BJ (cell line): ENCODE results near the gene CLDN16. TPM values are rescaled to one million over a fixed set of nuclear protein-coding genes. Genes with fewer than 3 reads are reported as not detected.

Source experiments
- CTCF ChIA-PET: fragments of 350-600 bp; formaldehyde crosslinking; extraction: SDS; loops from one replicate; lab custom pipeline; 2021; ENCODE audit warnings: antibody characterized with exemption, inconsistent platforms; lab: Yijun Ruan, JAX
- POLR2A ChIA-PET: fragments of 300-600 bp; sonication (Branson Sonifier 250); formaldehyde crosslinking; extraction: SDS; loops from one replicate; lab custom pipeline; 2021; ENCODE audit warnings: antibody characterized with exemption; lab: Charles Lee
- DNase-seq: peaks from one replicate; pipeline ENCODE4 v3.0.0-alpha.2; 2011; ENCODE audit warnings: low read depth
- H3K27me3 ChIP-seq: 2 replicates; pipeline ENCODE4 v1.6.0; 2011; ENCODE audit warnings: low read length; ENCODE audit not compliant: control insufficient read depth, insufficient read depth
- H3K36me3 ChIP-seq: 2 replicates; pipeline ENCODE4 v1.5.1; 2011; ENCODE audit warnings: low read length; ENCODE audit not compliant: control insufficient read depth, insufficient read depth
- H3K4me3 ChIP-seq: 2 replicates; pipeline ENCODE4 v1.5.1; 2011; ENCODE audit warnings: low read depth, mild to moderate bottlenecking, control low read depth, low read length
- polyA plus RNA-seq: library from polyadenylated mRNA; depleted of rRNA; stranded (reverse); fragments of >200 nt; gene quantifications from 2 replicates; pipeline ENCODE4 v1.2.3, GENCODE V29; 2011
- TF ChIP-seq, protein P1 (sequence below): IDR thresholded peaks from 2 replicates; pipeline ENCODE4 v1.5.1; 2011; ENCODE audit warnings: low read depth, mild to moderate bottlenecking, control low read depth, inconsistent platforms, low read length, moderate library complexity; ENCODE audit not compliant: insufficient read depth

CLDN16 gene
- polyA plus RNA-seq, 1 experiment = not detected

DNA sequence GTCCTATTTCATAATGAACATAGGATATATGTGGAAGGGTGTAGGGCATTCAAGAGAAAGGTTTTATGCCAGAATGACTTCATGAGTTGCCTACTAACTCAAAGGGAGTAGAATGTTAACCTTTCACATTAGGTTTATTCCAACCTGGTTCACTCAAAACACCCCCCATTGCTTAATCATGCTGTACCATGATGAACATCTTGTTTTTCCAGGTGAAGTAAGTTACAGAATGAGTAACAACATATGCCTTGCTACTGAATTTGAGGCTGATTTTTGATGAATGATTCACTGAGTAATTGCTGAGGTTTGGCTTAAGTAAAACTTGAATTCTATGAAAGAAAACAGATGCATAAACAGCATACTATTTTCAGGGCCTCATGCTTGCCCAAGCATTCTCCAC, 5.9 kb upstream of the CLDN16 start:
- TF ChIP-seq, protein P1, sequence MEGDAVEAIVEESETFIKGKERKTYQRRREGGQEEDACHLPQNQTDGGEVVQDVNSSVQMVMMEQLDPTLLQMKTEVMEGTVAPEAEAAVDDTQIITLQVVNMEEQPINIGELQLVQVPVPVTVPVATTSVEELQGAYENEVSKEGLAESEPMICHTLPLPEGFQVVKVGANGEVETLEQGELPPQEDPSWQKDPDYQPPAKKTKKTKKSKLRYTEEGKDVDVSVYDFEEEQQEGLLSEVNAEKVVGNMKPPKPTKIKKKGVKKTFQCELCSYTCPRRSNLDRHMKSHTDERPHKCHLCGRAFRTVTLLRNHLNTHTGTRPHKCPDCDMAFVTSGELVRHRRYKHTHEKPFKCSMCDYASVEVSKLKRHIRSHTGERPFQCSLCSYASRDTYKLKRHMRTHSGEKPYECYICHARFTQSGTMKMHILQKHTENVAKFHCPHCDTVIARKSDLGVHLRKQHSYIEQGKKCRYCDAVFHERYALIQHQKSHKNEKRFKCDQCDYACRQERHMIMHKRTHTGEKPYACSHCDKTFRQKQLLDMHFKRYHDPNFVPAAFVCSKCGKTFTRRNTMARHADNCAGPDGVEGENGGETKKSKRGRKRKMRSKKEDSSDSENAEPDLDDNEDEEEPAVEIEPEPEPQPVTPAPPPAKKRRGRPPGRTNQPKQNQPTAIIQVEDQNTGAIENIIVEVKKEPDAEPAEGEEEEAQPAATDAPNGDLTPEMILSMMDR = no peak
- ChIA-PET CTCF (no interaction called here), POLR2A (no interaction called here)
- Histone ChIP-seq H3K36me3 (no peaks in the 10 kb centered on the region), H3K27me3 (no peaks in the 10 kb centered on the region), H3K4me3 (no peak overlapping the region)
- peak; percentile 58 for DNase-seq

DNA sequence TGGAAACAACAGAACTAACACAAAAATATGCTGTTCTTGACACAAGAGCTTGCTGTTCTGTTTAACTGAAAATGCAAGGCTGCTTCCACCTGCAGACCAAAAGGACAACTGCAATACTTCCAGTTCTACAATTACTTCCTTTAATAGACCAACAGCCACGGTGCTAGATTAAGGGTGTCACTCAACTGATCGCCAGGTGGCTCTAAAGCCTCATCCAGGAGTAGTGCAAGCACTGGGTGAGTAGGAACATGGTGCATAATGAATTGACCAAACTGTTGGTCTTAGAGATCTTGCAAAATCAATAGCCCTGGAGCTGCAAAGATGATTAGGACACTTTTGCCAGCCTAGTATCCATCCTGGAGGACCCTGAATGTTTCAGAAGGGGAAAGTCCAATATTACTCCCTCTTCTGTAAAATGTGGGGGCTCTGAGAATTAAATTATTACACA, 3.6 kb upstream of the CLDN16 start:
- no peak overlapping the region for H3K4me3 ChIP-seq
- TF ChIP-seq, protein P1 = peak; percentile 44
- POLR2A ChIA-PET = no interaction called here
- H3K36me3 ChIP-seq = no peaks in the 10 kb centered on the region
- no peaks in the 10 kb centered on the region for H3K27me3 ChIP-seq
- CTCF ChIA-PET = interaction anchor here (0.8 to 1.8 kb wide), 11 partner anchors 12 to 423 kb away, joined by 3 to 8 read pairs (median 4); partner anchors contain the start of gene CLDN1
- no peak for DNase-seq

DNA sequence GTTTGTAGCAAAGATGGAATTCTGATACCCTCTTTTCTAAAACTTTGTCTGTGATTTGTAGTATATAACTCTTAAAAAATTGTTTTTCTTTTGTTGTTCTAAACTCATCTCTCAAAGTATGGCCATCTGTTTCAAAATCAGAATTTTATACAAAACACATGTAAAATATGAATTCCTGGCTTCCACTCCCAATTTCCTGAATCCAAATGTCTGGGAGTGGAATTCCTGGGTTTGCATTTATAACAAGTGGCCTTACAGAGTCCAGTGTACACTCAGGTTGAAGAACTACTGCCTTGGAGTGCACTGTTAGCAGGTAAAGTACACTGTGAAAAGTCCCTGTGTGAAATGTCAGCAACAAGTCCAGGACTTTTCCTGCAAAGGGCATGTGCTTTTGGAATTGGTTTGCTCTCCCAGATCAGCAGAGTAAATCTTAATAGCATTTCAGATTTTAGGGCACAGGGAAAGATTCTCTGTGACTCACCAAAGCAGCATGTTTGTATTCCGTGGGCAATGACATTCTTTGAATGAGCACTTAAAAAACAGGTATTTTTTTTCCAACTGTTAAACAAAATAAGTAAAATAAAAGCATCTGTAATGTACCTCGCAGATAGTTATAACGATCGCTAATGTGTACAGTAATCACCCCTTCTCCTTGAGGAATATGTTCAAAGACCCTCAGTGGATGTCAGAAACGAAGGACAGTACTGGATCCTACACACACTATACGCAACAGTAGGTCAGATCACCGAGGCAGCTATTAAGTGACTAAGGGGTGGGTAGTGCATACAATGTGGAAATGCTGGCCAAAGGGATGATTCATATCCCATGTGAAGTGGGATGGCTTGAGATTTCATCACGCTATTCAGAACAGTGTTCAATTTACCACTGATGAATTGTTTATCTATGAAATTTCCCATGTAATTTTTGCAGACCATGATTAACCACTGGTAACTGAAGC, 2.0 kb upstream of the CLDN16 start:
- CTCF ChIA-PET = interaction anchor here (1.0 to 1.5 kb wide), 3 partner anchors 62 to 160 kb away, joined by 3 to 6 read pairs (median 3); partner anchors contain the start of gene CLDN1
- DNase-seq = peak; percentile 87
- TF ChIP-seq, protein P1 = no peak
- POLR2A ChIA-PET = no interaction called here
- Histone ChIP-seq H3K4me3 (no peak overlapping the region), H3K27me3 (no peaks in the 10 kb centered on the region), H3K36me3 (no peaks in the 10 kb centered on the region)

DNA sequence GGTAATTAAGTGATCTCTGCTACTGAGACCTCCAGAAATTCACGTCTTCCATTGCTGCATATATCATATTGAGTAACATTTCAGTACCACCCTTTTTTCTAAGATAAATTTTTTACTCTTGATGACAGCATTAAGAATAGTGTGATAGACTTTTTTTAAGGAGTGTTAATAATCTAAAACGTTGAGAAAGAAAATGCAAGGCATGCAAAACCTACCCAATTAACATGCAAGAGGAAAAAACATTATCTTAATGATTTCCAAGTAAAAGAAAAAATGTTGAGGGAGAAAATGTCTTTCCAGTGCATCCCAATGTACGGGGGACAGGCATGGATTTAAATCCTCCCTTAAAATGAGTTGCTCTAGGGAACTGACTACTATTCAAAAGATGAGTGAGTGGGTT, 740 bp downstream of the CLDN16 start:
- DNase-seq = no peak
- no peaks in the 10 kb centered on the region for H3K27me3 ChIP-seq
- CTCF ChIA-PET = interaction anchor here (1.2 kb wide), 2 partner anchors 9 to 63 kb away, joined by 3 to 4 read pairs; no protein-coding TSS in a partner anchor
- H3K36me3 ChIP-seq = no peaks in the 10 kb centered on the region
- POLR2A ChIA-PET = no interaction called here
- TF ChIP-seq, protein P1 = no peak
- no peak overlapping the region for H3K4me3 ChIP-seq

DNA sequence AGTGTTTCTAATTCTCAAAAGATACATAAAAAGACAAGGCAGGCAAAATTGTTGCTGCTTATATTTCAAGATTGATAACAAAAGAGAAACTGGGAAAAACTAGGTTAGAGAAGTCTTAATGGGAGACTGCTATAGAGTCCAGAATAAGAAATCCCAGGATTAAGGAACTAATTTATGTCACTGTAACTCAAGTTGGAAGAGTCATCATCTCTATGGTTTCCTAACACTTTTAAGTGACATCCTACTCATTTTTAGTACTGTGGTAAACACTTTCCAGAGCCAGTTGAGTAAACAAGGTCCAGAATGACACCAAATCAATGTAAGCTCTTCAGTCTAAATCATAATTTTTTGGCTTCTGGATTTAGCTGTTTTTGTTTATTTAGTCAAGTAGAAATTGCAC, 8.0 kb downstream of the CLDN16 start:
- CTCF ChIA-PET = interaction anchor here (0.6 to 1.0 kb wide), 2 partner anchors 42 to 171 kb away, joined by 3 read pairs; no protein-coding TSS in a partner anchor
- no peaks in the 10 kb centered on the region for H3K36me3 ChIP-seq
- POLR2A ChIA-PET = no interaction called here
- DNase-seq = no peak
- TF ChIP-seq, protein P1 = no peak
- no peaks in the 10 kb centered on the region for H3K27me3 ChIP-seq
- no peak overlapping the region for H3K4me3 ChIP-seq
